Endothelial cell (in vitro differentiated cells): ENCODE data around the gene TBL1XR1. TPM values are rescaled to one million over a fixed set of nuclear protein-coding genes. Genes with fewer than 3 reads are reported as not detected.

ENCODE experiments used
- DNase-seq: peaks from one replicate; pipeline ENCODE4 v3.0.0; 2021; ENCODE audit warnings: low spot score
- H3K27ac Mint-ChIP-seq: one replicate; pipeline ENCODE4 v1.8.0; 2021; ENCODE audit warnings: mixed read lengths, inconsistent platforms; ENCODE audit not compliant: unreplicated experiment
- H3K27me3 Mint-ChIP-seq: one replicate; pipeline ENCODE4 v1.8.0; 2021; ENCODE audit warnings: mild to moderate bottlenecking, moderate library complexity, mixed read lengths, inconsistent platforms; ENCODE audit not compliant: unreplicated experiment
- H3K36me3 Mint-ChIP-seq: one replicate; pipeline ENCODE4 v1.8.0; 2021; ENCODE audit warnings: mild to moderate bottlenecking, low read depth, mixed read lengths, inconsistent platforms; ENCODE audit not compliant: unreplicated experiment
- H3K4me1 Mint-ChIP-seq: one replicate; pipeline ENCODE4 v1.8.0; 2021; ENCODE audit warnings: mild to moderate bottlenecking, mixed read lengths, inconsistent platforms; ENCODE audit not compliant: unreplicated experiment
- H3K4me3 Mint-ChIP-seq: one replicate; pipeline ENCODE4 v1.8.0; 2021; ENCODE audit warnings: mild to moderate bottlenecking, mixed read lengths, inconsistent platforms; ENCODE audit not compliant: unreplicated experiment
- H3K9me3 Mint-ChIP-seq: one replicate; pipeline ENCODE4 v1.8.0; 2021; ENCODE audit warnings: mixed read lengths, inconsistent platforms; ENCODE audit not compliant: unreplicated experiment
- total RNA-seq: library from RNA; stranded (reverse); fragmentation: NEBNext Ultra II Directional; extraction: Animal tissue kit (Norgen Biotek cat#: 25700); gene quantifications from one replicate; pipeline ENCODE4 v1.2.1, GENCODE V29; 2021; ENCODE audit not compliant: unreplicated experiment
- TF ChIP-seq, protein P1 (sequence below): fragments of 200-600 bp; sonication (generic); IDR thresholded peaks from one replicate; pipeline ENCODE4 v1.5.0; 2021; ENCODE audit warnings: antibody characterized with exemption; ENCODE audit not compliant: unreplicated experiment

TBL1XR1 gene
- total RNA-seq, 1 donor from 2014 or later: 156 TPM

DNA sequence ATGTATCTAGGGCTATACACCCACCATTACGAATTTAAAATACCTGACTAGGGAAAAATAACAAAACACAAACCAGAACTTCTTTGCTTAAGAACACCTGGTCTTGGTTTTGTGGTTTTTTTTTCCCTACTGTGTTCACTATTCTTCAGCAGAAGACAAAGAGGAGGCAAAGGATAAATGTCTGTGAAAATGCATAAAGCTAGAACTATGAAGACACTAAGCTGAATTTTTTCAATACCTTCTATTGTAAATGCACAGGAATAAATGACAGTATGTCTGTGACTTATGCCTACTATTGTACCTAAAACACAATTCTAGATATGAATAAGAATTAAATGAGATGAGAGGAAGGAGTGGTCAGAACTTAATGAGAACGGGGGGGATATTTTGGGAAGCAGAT is 86.9 kb downstream of the TBL1XR1 start:
- Mint-ChIP-seq H3K9me3 (no peaks in the 10 kb centered on the region), H3K27me3 (no peaks in the 10 kb centered on the region), H3K36me3 (no peaks in the 10 kb centered on the region), H3K4me3 (no peak overlapping the region), H3K27ac (no peak overlapping the region), H3K4me1 (peaks cover 38% of the 10 kb centered on the region)
- DNase-seq: no peak
- TF ChIP-seq, protein P1, sequence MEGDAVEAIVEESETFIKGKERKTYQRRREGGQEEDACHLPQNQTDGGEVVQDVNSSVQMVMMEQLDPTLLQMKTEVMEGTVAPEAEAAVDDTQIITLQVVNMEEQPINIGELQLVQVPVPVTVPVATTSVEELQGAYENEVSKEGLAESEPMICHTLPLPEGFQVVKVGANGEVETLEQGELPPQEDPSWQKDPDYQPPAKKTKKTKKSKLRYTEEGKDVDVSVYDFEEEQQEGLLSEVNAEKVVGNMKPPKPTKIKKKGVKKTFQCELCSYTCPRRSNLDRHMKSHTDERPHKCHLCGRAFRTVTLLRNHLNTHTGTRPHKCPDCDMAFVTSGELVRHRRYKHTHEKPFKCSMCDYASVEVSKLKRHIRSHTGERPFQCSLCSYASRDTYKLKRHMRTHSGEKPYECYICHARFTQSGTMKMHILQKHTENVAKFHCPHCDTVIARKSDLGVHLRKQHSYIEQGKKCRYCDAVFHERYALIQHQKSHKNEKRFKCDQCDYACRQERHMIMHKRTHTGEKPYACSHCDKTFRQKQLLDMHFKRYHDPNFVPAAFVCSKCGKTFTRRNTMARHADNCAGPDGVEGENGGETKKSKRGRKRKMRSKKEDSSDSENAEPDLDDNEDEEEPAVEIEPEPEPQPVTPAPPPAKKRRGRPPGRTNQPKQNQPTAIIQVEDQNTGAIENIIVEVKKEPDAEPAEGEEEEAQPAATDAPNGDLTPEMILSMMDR: no peak

- Mint-ChIP-seq H3K4me1 (peaks cover 40% of the 10 kb centered on the region), H3K9me3 (no peaks in the 10 kb centered on the region), H3K27me3 (no peaks in the 10 kb centered on the region), H3K27ac (no peak overlapping the region), H3K4me3 (no peak overlapping the region), H3K36me3 (no peaks in the 10 kb centered on the region)
- no peak for DNase-seq
- TF ChIP-seq, protein P1: no peak
Measured at GRCh38 chr3:177109688-177110330, 87.5 kb downstream of the TBL1XR1 start.

DNA sequence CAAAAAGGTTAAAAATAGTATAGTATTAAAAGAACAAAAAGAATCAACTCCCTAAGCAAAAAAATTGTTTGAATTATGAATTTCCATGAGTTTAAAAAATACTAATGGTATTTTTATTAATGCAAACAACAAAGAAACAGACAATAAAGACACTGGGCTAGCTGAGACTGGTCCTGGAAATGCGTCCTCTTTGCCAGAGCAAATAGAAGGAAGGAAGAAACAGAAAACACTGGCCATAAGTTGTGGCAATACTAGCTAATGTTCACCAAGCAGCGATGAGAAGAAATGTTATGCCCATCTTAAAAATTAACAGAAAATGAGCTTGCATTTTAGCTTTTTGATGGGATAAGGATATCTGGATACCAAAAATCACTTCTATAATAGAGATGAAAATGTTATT is 88.6 kb downstream of the TBL1XR1 start:
- H3K36me3 Mint-ChIP-seq: no peaks in the 10 kb centered on the region
- H3K9me3 Mint-ChIP-seq: no peaks in the 10 kb centered on the region
- no peaks in the 10 kb centered on the region for H3K27me3 Mint-ChIP-seq
- peaks cover 44% of the 10 kb centered on the region for H3K4me1 Mint-ChIP-seq
- DNase-seq: no peak
- TF ChIP-seq, protein P1: no peak
- H3K27ac Mint-ChIP-seq: peak overlapping the region; percentile 21
- H3K4me3 Mint-ChIP-seq: no peak overlapping the region

GRCh38 chr3:177107461-177108239 is 89.6 kb downstream of the TBL1XR1 start:
- no peaks in the 10 kb centered on the region for H3K9me3 Mint-ChIP-seq
- H3K27me3 Mint-ChIP-seq: no peaks in the 10 kb centered on the region
- no peak for DNase-seq
- H3K4me1 Mint-ChIP-seq: peaks cover 46% of the 10 kb centered on the region
- TF ChIP-seq, protein P1: no peak
- H3K27ac Mint-ChIP-seq: no peak overlapping the region
- no peaks in the 10 kb centered on the region for H3K36me3 Mint-ChIP-seq
- H3K4me3 Mint-ChIP-seq: no peak overlapping the region

- DNase-seq: no peak
- Mint-ChIP-seq H3K27ac (no peak overlapping the region), H3K27me3 (no peaks in the 10 kb centered on the region), H3K9me3 (no peaks in the 10 kb centered on the region), H3K4me1 (peaks cover 48% of the 10 kb centered on the region), H3K36me3 (no peaks in the 10 kb centered on the region), H3K4me3 (no peak overlapping the region)
- TF ChIP-seq, protein P1: no peak
Measured at GRCh38 chr3:177106594-177106993, 90.7 kb downstream of the TBL1XR1 start.
